Measurements from ENCODE around the gene PFKFB3.
"Not testable (repeated sequence)": the region's sequence is repeated elsewhere in the genome, so short reads cannot be mapped to it uniquely, and the experiment has no call there.

The PFKFB3 gene

DNA sequence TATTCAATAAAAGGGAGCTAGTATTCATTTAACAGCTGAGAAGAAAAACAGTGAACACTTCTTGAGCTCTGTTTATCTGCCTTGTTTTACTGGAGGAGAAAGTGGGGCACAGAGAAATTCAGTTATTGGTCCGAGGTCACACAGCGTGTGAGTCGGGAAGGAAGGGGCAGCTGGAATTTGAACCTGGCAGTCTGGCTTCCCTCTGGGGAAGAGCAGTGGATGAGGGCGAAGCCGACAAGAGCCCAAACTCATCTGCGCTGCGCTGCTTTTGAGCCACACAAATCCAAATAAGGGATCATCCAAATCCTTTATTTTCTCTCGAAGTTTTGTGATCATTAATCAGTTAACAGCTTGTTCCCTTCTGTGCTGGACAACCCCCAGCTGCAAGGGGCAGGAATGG, 23.7 kb upstream of the PFKFB3 start:
- no peak for DNase-seq

DNA sequence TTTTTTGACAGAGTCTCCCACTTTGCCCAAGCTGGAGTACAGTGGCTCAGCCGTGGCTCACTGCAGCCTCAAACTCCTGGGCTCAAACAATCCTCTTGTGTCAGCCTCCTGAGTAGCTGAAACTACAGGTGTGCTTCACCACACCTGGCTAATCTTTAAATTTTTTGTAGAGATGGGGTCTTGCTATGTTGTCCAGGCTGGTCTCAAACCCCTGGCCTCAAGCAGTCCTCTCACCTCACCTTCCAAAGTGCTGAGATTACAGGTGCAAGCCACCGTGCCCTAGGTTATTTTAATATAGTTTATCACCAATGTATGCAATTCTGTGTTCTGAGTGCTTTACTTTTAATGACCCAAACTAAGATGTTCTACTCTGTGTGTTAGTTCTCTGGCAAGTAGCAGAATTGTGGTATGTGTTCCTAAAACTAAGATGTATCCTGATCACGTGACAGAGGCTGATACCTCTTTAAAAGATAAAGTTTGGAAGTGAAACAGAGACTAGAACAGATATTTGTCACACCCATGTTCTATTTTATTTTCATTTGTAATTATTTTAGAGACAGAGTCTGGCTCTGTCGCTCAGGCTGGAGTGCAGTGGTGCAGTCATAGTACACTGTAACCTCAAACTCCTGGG, 22.1 kb upstream of the PFKFB3 start:
- DNase-seq: no peak

DNA sequence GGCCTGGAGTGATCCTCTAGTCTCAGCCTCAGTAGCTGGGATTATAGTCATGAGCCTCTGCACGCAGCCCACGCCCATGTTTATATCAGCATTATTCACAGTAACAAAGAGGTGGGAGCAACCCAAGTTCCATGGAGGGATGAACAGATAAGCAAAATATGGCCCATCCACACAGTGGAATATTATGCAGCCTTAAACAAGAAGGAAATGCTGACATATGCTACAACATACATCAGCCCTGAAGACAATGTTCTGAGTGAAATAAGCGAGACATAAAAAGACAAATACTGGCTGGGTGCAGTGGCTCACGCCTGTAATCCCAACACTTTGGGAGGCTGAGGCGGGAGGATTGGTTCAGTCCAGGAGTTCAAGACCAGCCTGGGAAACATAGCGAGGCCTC, 21.5 kb upstream of the PFKFB3 start:
- DNase-seq: no peak

- DNase-seq: no peak
Measured at GRCh38 chr10:6182454-6183098, 20.2 kb upstream of the PFKFB3 start.

GRCh38 chr10:6185039-6185716, 17.6 kb upstream of the PFKFB3 start:
- DNase-seq: no peak

GRCh38 chr10:6186894-6187256, 15.9 kb upstream of the PFKFB3 start:
- no peak for DNase-seq

DNA sequence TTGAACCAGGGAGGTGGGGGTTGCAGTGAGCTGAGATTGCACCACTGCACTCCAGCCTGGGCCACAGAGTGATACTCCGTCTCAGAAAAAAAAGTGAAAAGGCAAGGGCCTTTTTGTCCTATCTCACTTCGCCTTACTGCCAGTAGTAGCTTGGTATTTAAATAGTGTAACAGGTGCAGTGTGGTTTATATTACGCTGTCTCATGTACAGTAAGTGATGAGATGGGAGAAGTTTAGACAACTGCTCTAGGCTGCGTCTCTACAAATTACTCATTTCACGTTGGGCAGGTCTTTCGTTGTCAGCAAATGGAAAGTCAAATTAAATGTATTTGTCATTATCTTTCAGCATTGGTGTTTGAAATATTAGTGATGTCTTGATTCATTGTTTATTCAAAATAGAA, 15.5 kb upstream of the PFKFB3 start:
- no peak for DNase-seq

GRCh38 chr10:6190033-6190432, 12.7 kb upstream of the PFKFB3 start:
- DNase-seq: not testable (repeated sequence)

- DNase-seq: no peak
Measured at GRCh38 chr10:6191147-6191546, 11.6 kb upstream of the PFKFB3 start.

DNA sequence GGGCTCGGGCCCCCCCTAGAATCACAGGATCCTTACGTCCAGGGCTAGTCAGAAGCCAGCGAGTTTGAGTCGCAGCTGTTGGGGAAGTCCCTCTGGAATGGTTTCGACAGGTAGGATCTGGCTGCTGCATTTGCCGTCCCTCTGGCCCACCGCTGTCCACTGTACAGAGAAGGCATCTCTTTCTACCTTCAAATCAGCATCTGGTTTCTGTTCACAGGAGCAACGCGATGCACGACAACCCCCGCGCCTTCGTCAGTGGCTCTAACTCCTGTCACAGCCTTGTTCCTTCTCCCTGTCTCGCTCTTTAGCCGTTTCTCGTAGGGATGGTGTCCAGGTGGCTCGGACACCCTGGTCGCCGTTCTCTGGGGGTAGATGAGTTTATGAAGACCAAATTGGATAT, 11.2 kb upstream of the PFKFB3 start:
- no peak for DNase-seq

- DNase-seq: not testable (repeated sequence)
Measured at GRCh38 chr10:6193342-6193741, 9.4 kb upstream of the PFKFB3 start.

DNA sequence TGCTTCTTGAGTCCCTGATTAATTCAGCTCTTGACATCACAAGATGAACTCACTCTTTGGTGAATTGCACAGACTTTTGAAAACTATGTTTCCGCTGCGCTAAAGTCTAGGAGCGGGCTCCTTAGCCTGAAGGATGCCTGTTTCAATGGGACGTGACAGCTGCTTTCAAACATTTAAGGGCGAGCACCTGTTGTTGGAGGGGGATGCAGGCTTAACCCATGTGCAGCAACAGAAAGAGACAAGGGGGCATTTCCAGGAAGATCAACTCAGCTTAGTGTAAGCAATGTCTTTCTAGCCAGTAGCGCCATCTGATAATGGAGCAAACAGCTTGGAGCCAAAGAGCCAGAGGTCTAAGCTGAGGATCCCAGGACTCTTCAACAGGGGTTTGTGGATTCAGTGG, 8.4 kb upstream of the PFKFB3 start:
- DNase-seq: no peak

DNA sequence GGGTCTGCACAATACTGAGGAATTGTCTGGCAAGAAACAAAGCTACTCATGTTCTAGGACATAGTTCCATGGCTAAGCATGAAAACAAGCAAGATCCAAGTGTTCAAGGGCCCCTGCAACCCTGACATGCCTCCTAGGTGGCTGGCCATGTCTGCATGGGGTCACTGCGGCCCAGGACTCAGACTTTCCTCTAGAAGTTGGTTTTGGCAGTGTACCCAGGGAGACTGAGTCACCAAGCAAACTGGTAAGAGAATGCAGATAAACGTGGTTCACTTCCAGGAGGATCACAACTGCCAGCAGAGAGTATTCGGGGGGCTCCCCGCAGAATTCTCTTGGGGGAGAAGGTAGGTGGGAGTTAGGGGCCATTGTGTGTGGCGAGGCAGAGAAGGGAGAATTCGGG, 7.4 kb upstream of the PFKFB3 start:
- DNase-seq: no peak

- no peak for DNase-seq
Measured at GRCh38 chr10:6195846-6196245, 6.9 kb upstream of the PFKFB3 start.

DNA sequence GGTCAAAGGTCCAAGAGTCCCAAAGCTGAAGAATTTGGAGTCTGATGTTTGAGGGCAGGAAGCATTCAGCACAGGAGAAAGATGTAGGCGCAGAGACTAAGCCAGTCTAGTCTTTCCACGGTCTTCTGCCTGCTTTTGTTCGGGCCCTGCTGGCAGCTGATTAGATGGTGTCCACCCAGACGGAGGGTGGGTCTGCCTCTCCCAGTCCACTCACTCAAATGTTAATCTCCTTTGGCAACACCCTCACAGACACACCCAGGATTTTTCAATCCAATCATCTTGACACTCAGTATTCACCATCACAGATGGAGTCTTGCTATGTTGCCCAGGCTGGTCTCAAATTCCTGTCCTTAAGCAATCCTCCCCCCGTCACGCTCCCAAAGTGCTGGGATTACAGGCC, 6.2 kb upstream of the PFKFB3 start:
- not testable (repeated sequence) for DNase-seq

DNA sequence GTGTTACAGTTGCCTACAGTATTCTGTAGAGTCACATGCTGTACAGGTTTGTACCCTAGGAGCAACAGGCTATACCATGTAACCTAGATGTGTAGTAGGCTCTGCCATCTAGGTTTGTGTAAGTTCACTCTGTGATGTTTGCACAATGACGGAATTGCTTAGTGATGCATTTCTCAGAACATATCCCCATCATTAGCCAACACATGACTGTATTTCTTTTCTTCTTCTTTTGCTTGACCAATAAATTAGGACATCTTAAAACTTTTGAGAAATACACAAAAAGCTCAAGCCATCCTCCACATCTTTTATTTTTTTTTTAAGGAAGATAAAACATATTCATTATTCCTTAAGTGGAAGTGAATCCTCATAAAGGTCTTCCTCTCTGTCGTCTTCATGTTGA, 5.4 kb upstream of the PFKFB3 start:
- no peak for DNase-seq

DNA sequence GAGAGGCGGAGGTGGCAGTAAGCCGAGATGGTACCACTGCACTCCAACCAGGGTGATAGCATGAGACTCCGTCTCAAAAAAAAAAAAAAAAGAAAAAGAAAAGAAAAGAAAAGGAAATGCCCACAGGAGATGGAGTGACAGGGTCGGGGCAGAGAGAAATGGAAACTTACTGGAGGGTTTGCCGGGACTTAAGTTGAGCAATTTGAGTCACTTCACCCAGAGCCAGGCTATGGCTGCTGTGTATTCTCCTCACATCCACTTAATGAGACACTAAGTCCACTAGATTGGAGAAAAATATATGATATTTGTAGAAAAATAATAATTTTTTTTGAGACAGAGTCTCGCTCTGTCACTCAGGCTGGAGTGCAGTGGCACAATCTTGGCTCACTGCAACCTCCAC, 4.6 kb upstream of the PFKFB3 start:
- no peak for DNase-seq

DNA sequence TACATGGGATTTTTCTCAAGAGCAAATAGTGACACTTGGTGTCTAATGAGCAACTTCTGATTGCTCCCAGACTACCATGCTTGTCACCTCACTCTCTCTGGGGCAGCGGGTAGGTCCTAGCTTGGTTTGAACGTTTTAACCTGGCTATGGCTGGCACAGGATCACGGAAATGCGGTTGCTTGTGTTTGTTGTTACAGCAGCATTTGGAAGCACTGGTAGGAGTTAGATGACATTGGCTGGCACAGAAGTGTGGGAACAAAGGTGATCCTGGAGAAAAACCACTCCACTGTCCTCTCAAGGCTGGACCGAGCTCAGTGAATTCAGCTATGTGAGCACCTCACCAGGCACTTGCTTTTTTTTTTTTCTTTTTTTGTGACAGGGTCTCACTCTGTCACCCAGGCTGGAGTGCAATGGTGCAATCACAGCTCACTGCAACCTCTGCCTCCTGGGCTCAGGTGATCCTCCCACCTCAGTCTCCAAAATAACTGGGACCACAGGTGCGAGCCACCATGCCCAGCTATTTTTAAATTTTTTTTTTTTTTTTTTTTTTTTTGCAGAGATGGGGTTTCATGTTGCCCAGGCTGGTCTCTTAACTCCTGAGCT, 3.5 kb upstream of the PFKFB3 start:
- peak; percentile 2 for DNase-seq

- DNase-seq: peak; percentile 44
Measured at GRCh38 chr10:6200440-6200733, 2.3 kb upstream of the PFKFB3 start.

GRCh38 chr10:6200734-6201515, 1.8 kb upstream of the PFKFB3 start:
- DNase-seq: peak; percentile 65

DNA sequence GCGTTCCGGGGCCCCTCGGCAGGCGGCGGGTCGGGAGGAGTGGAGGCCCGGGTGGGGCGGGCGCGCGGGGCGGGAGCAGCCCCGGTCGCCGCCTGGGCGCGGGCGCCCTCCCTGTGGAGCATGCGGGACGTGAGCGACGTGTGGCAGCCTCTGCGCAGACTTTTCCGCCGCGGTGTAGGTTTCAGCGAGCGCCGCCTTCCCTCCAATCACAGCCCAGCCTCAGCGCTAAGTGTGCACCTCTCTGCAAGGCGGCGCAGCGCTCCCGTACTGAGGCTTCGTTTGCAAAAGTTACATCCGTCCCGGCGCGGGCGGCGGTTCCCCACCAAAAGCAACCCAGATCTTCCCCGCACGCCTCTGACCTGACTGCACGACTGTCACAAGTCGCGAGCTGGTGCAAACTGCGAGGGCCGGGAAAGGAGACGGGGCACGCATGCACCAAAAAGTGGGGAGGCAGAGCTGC, 1.2 kb upstream of the PFKFB3 start:
- peak; percentile 90 for DNase-seq

- DNase-seq: peak; percentile 36
Measured at GRCh38 chr10:6202098-6202683, 541 bp upstream of the PFKFB3 start.
